GM04503 (cell line): Measurements from ENCODE around the gene ARHGEF2.
A peak's percentile ranks its signal among the peaks of the same experiment; 100 is the strongest.
"Not testable (repeated sequence)": the region's sequence is repeated elsewhere in the genome, so short reads cannot be mapped to it uniquely, and the experiment has no call there.

Experiments used
- DNase-seq: peaks from one replicate; pipeline ENCODE4 v3.0.0-alpha.2; 2012; ENCODE audit warnings: low read depth

The ARHGEF2 gene

GRCh38 chr1:155942578-155943141 is 35.7 kb downstream of the ARHGEF2 start:
- DNase-seq, result no peak

DNA sequence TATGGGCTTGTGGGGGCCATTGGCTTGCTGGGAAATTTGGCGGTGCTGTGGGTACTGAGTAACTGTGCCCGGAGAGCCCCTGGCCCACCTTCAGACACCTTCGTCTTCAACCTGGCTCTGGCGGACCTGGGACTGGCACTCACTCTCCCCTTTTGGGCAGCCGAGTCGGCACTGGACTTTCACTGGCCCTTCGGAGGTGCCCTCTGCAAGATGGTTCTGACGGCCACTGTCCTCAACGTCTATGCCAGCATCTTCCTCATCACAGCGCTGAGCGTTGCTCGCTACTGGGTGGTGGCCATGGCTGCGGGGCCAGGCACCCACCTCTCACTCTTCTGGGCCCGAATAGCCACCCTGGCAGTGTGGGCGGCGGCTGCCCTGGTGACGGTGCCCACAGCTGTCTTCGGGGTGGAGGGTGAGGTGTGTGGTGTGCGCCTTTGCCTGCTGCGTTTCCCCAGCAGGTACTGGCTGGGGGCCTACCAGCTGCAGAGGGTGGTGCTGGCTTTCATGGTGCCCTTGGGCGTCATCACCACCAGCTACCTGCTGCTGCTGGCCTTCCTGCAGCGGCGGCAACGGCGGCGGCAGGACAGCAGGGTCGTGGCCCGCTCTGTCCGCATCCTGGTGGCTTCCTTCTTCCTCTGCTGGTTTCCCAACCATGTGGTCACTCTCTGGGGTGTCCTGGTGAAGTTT is 36.4 kb downstream of the ARHGEF2 start:
- no peak for DNase-seq

GRCh38 chr1:155940993-155941844 is 37.1 kb downstream of the ARHGEF2 start, which contains the start of gene RXFP4:
Gene RXFP4, plus strand, starts transcription at chr1:155941638. Its CDS starts 72 bp downstream, at chr1:155941710.
- no peak for DNase-seq

DNA sequence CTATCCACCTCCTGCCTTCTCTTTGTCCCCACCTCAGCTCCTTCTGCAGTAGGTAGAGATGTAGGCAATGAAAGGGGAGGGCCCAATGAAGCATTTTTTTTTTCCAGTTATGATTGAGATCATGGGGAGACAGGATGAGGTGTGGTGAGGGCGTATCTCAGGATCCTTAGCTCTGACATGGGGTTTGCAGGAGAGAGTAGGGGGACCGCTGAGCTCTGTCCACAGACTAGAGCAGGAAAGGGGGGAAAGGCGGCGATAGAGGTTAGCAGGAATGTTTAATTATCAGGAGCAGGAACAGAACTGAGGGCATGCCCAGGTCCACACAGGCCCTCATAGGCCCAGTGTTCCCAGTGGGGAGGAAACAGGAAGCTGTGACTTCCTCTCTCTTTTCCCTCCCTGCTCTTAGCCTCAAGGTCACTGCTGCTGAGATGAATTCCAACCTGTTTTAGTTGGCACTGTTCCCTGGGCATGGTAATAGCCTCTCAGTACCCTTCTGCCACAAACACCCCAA is 37.8 kb downstream of the ARHGEF2 start:
- no peak for DNase-seq

DNA sequence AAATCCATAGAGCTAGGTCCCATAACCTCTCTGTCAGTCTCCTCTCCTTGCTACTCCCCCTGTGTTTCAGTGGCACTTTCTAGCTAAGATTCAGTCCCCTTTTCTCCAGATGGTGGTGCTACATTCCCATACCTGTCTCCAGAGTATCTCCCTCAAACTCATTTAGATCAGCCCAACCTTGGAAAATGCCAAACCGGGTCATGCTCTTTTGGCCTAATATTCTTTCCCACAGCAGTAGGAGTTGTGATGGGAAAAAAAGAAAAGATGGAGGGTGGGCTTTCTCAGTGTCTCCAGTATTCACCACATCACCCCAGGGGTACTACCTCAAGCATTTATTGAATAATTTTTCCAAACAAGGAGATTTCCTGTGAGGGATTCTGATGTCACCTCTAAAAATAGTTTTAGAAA is 40.1 kb downstream of the ARHGEF2 start:
- DNase-seq, result no peak

DNA sequence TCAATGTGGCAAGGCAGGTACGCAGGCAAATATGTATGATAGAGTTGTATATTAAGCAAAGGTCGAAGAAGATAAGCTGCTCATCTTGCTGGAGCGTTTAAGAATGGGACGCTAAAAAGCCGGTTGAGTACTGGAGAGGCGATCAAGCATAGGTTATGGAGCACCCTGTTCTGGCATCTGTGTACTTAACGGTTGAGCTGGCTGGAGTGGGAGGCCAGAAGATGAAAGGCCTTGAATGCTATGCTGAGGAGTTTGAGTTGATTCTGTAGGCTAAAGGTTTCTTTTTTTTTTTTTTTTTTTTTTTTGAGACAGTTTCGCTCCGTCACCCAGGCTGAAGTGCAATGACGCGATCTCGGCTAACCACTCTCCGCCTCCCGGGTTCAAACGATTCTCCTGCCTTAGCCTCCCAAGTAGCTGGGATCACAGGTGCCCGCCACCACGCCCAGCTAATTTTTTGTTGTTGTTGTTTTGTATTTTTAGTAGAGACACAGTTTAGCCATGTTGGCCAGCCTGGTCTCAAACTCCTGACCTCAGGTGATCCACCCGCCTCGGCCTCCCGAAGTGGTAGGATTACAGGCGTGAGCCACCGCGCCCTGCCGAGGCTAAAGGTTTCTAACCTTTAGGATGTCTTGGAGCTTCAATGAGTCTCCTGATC is 43.3 kb downstream of the ARHGEF2 start:
- DNase-seq, result no peak

- peak; percentile 96 for DNase-seq
Observed at GRCh38 chr1:155934097-155934935, 44.0 kb downstream of the ARHGEF2 start, which contains the start of gene KHDC4. Gene KHDC4, minus strand, starts transcription at chr1:155934413. Its CDS starts 40 bp downstream, at chr1:155934373.

- DNase-seq, result no peak
Observed at GRCh38 chr1:155933591-155934096, 44.7 kb downstream of the ARHGEF2 start.

DNA sequence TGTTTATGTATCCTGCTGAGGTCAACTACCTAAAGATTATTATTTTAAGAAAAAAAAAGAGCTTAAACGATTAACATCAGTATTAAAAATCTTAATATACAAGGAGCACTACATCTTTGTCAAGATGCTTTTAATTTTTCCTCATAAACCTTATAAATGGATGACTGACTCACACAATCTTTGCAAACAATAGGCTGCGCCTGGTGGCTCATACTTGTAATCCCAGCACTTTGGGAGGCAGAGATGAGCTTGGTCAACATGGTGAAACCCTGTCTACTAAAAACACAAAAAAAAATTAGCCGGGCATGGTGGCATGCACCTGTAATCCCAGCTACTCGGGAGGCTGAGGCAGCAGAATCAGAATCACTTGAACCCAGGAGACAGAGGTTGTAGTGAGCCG is 45.9 kb downstream of the ARHGEF2 start:
- DNase-seq, result no peak

DNA sequence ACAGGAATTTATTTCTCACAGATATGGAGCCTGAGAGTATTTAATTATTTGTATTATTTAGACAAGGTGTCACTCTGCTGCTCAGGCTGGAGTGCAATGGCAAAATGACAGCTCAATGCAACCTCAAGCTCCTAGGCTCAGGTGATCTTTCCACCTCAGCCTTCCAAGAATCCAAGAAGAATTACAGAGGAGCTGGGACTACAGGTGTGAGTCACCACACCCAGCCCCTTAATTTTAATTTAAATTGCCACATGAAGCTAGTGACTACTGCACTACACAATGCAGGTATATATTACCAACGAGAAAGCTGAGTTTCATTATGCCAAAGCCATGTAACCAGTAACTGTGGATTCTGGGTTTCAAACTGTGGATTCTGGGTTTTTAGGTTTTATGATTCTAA is 46.3 kb downstream of the ARHGEF2 start:
- DNase-seq, result no peak

DNA sequence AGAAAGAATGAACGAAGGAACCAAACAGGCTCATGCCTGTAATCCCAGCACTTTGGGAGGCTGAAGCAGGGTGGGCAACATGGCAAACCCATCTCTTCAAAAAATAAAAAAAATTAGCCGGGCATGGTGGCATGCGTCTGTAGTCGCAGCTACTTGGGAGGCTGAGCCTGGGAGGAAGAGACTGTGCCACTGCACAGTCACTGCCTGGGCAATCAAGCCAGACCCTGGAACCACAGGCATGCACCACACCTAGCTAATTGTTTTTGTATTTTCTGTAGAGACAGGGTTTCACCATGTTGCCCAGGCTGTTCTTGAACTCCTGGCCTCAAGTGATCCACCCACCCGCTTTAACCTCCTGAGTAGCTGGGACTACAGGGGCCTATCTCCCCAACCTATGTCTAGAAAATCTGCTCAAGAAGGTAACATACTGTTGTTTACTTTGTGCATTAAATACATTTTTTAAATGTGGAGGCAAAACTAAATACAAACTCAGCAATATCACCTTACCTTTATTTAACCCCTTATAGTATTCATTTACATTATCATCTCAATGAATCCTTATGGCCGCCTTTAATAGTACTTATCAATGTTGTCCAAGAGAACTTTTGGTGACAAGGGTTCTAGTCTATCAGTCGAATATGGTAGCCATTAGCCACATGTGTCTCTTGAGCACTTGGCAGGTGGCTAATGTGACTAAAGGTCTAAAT is 46.9 kb downstream of the ARHGEF2 start:
- DNase-seq, result no peak

DNA sequence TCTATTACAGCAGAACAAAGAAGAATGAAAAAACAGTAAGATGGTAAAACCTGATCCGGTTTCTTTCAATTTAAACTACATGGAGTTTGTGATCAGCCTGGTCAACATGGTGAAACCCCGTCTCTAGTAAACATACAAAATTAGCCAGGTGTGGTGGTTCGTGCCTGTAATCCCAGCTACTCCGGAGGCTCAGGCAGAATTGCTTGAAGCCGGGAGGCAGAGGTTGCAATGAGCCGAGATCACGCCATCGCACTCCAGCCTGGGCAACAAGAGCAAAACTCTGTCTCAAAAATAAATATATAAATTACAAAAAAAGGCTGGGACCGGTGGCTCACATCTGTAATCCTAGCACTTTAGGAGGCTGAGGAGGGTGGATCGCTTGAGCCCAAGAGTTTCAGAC is 47.6 kb downstream of the ARHGEF2 start:
- DNase-seq, result not testable (repeated sequence)

DNA sequence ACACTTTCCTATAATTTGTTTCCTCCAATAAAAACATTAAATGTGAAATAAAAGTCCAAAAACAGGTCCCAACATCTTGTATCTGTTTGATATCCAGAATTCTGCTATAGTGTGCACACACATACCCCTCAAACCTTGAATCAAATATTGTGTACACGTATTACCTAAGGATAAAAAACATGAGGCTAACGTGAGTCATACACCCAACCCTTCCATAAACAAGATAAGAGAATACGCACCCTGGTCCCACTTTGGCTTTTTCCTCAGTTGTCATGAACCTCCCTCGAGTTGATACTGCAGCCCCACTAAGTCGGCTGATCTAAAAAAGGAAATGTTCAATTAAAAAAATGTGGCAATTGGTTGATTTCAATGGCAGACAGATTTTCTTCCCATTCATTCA is 49.3 kb downstream of the ARHGEF2 start:
- DNase-seq, result no peak

DNA sequence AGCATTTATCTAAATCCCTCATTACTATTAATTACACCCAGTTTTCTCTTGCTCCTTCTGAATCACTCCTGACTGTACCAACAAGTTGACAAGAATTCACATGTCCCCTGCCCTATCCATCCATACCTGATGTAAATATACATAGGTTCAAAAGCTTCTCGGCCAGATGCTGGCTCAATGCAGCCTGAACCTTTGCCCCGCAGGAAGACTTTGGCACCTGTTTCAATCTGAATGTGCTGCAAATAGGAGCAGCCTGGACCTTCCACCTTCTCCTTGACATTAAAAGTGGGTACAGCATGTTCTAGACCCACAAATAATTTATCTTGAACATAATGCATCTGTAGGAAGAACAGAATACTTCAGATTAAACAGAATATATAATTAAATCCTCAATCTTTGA is 52.8 kb downstream of the ARHGEF2 start:
- DNase-seq, result no peak

DNA sequence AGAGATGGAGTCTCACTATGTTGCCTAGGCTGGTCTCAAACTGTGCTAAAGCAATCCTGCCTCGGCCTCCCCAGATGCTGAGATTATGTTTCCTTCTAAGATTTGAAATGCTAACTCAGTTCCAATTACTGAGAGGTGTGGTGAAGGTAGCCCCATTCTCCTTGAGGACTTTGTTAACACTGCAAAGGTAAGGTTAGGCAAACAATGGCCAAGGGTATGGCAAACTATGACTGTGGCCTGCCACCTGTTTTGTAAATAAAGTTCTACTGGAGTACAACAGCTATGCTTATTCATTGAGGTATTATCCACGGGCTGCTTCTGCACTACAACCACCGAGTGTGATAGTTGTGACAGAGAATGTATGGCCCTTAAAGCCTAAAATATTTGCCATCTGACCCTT is 57.6 kb downstream of the ARHGEF2 start:
- DNase-seq, result no peak

DNA sequence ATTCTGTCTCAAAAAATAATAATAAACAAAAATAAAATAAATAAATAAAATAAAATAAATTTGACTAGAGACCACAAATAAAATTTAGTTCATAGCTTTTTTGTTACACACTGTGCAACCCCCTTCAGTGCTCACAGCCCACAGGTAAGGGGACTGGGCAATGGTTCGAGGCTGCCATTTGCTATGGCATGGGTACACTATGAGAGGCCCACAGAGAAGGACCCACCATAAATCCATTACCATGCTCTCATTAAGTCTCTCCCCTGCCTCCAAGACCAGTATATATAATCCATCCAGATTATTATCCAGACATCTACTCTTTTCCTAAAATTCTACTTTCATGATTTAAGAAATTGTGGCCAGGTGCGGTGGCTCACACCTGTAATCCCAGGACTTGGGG is 58.5 kb downstream of the ARHGEF2 start:
- no peak for DNase-seq

- no peak for DNase-seq
Observed at GRCh38 chr1:155918660-155919059, 59.7 kb downstream of the ARHGEF2 start.

DNA sequence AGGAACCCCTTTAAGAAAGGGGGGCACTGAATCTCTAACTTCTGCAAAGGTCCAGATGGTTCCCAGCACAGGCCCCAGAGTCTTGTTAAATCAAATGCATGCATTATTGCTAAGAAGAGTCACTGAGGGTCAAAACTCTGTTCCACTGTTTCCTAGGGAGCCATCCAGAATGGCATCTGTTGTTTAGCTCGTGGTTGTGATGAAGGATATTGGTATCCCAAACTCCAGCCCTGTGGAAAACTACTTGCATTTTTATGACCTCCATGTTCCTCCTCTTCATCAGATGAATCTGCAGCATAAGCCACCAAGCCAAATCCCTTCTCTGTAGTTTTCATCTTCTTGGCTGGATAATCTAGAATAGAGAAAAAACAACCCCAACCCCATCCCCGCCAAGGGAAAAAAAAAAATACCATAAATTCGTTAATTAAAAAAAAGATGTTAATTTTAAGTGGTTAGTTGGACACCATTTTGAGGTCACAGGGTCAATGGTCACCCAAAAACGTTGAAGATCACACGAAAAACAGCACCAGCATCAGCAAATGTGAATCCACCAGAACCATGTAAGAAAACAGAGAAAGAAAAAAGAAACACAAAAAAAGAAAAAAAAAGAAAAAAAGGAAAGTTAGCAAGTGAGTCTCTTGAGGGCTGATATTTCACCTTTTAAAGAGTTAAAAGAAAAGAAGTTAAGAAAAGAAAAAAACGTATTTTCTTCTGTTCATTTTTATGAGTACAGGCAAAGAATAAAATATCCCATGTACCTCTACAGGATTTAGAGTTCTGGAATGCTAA is 64.2 kb downstream of the ARHGEF2 start:
- DNase-seq, result no peak

GRCh38 chr1:155912056-155912536 is 66.3 kb downstream of the ARHGEF2 start:
- DNase-seq, result no peak
